ENCODE measurements around the gene NEU2. TPM values are rescaled to one million over a fixed set of nuclear protein-coding genes. Genes with fewer than 3 reads are reported as not detected.

The NEU2 gene
- total RNA-seq, 2 experiments from 2014 or later, result not detected

DNA sequence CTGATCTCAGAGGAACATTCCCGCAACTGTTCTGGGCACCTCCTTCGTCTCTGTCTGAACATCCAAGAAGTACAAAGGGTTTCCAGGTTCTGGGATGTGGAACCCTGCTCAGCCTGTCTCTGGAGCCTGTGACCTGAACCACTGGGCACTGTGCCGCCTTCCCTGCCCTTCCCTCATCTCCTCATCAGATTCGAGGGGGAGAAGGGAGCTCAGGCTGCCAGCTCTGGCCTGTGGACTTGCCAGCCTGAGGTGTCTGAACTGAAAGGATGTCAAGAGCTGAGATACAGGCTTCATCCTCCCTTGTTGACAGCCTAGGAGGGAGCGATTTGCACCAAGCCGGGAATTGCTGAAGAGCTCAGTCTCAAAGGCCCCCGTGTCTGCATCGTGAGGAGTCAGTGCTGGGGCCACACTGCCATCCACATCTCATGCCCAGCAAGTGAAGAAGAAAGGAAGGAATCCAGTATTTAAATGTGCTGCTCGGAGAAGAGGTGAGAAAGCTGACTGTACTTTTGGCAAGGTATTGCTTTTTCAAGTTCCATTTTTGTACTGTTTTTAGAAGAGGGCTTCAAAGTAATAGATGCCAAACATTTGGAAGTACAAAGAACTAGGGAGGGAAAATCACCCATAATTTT is 12.6 kb downstream of the NEU2 start:
- Mint-ChIP-seq H3K27me3 (no peaks in the 10 kb centered on the region), H3K4me3 (no peak overlapping the region), H3K27ac (no peak overlapping the region), H3K9me3 (no peaks in the 10 kb centered on the region), H3K36me3 (ENCODE audit: low read depth) (no peaks in the 10 kb centered on the region), H3K4me1 (ENCODE audit: low read depth) (no peaks in the 10 kb centered on the region)
- ChIA-PET POLR2A (interaction anchor here (0.6 kb wide), 1 partner anchor 67 kb away, joined by 3 read pairs; no protein-coding TSS in a partner anchor), CTCF (interaction anchor here (0.6 to 2.9 kb wide), 2 partner anchors 9 to 17 kb away, joined by 3 to 15 read pairs; no protein-coding TSS in a partner anchor)
- TF ChIP-seq CTCF (IDR thresholded peaks at IDR 0.05), result no peak
- intact Hi-C loops (cut with micrococcal nuclease), result no loop called here
- ATAC-seq (no peak), DNase-seq (no peak)

DNA sequence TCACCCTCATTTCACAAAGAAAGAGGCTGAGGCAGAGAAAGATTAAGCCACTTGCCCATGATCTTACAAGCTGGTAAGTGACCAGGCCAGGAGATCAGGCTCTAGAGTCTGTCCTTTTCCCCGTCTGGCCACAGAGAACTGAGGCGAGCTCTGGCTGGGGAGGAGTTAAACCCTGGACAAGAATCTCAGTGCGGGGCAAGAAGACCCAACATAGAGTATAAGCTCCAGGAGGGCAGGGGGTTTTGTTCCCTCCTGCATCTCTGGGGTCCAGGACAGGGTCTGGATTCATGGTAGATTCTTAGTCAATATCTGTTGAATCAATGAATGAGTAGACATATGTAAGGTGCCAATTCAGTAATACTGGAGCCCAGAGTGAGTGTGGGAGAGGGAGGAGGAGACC is 14.7 kb downstream of the NEU2 start:
- CTCF ChIA-PET, result interaction anchor here (1.2 kb wide), 1 partner anchor 14 kb away, joined by 3 read pairs; no protein-coding TSS in a partner anchor
- Mint-ChIP-seq H3K4me1 (ENCODE audit: low read depth) (no peaks in the 10 kb centered on the region), H3K27me3 (peaks cover 2% of the 10 kb centered on the region), H3K27ac (no peak overlapping the region), H3K36me3 (ENCODE audit: low read depth) (no peaks in the 10 kb centered on the region), H3K9me3 (no peaks in the 10 kb centered on the region), H3K4me3 (no peak overlapping the region)
- intact Hi-C loops (cut with micrococcal nuclease), result no loop called here
- ATAC-seq (no peak), DNase-seq (no peak)
- no peak for TF ChIP-seq CTCF (IDR thresholded peaks at IDR 0.05)
- POLR2A ChIA-PET, result interaction anchor here (2.7 kb wide), 1 partner anchor 12 kb away, joined by 11 read pairs; the partner anchor contains the start of gene INPP5D

GRCh38 chr2:233047667-233048066 is 15.2 kb downstream of the NEU2 start:
- POLR2A ChIA-PET, result interaction anchor here (0.7 to 2.7 kb wide), 2 partner anchors 10 to 12 kb away, joined by 3 to 11 read pairs; partner anchors contain the start of gene INPP5D
- ATAC-seq, result no peak
- Mint-ChIP-seq H3K27ac (no peak overlapping the region), H3K9me3 (no peaks in the 10 kb centered on the region), H3K4me1 (ENCODE audit: low read depth) (no peaks in the 10 kb centered on the region), H3K27me3 (peaks cover 2% of the 10 kb centered on the region), H3K4me3 (no peak overlapping the region), H3K36me3 (ENCODE audit: low read depth) (no peaks in the 10 kb centered on the region)
- DNase-seq, result no peak
- no peak for TF ChIP-seq CTCF (IDR thresholded peaks at IDR 0.05)
- intact Hi-C loops (cut with micrococcal nuclease), result no loop called here
- CTCF ChIA-PET, result interaction anchor here (0.9 to 1.2 kb wide), 2 partner anchors 13 to 19 kb away, joined by 3 read pairs; no protein-coding TSS in a partner anchor

DNA sequence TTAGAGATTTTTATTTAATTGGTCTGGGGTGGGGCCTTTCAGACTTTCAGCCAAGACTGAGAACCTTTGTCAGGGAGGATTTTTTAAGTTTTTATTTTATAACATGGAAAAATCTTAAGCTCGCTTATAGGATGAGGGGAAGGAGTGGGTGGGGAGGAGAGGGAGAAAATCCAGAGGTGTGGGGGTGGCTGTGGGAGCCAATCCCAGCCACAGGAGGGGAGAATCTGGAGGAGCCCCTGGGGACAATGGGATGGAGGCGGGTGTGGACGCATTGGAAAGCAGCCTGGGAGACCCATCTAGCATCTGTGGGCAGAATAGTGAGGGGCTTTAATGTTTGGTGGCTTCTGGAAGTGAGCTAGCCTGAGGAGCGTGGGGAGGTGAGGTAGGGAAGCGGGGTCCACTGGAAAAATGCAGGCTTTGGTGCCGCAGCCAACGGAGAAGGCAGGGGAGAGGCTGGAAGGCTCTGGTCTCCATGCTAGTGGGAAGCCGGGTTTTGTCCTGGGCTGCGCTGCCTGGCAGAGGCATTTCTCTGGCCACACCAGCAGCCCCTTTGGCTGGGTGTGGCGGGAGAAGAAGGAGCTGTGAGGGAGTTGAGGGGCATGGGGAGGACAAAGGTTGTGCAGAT is 16.2 kb downstream of the NEU2 start:
- Mint-ChIP-seq H3K4me3 (no peak overlapping the region), H3K9me3 (no peaks in the 10 kb centered on the region), H3K27me3 (peaks cover 3% of the 10 kb centered on the region), H3K4me1 (ENCODE audit: low read depth) (peaks cover under 1% of the 10 kb centered on the region), H3K36me3 (ENCODE audit: low read depth) (no peaks in the 10 kb centered on the region), H3K27ac (no peak overlapping the region)
- ATAC-seq (no peak), DNase-seq (no peak)
- POLR2A ChIA-PET, result interaction anchor here (0.9 to 2.7 kb wide), 2 partner anchors 11 to 498 kb away, joined by 3 to 11 read pairs; partner anchors contain the start of gene INPP5D
- intact Hi-C loops (cut with micrococcal nuclease), result no loop called here
- TF ChIP-seq CTCF (IDR thresholded peaks at IDR 0.05), result no peak
- CTCF ChIA-PET, result interaction anchor here (0.9 to 2.8 kb wide), 2 partner anchors 11 to 20 kb away, joined by 3 to 11 read pairs; partner anchors contain the start of gene INPP5D

Measured in activated CD8-positive, alpha-beta T cell treated with anti-CD3 and anti-CD28 coated beads for 36 hours (primary cell).